Neutrophil (primary cell): Measurements from ENCODE around the gene ARL5C.

Source experiments
- H3K27ac ChIP-seq: fragments of 200-600 bp; sonication (generic); 2 replicates; pipeline ENCODE4 v1.5.1; 2016; ENCODE audit warnings: mild to moderate bottlenecking, moderate library complexity
- H3K27me3 ChIP-seq: fragments of 200-600 bp; sonication (generic); 2 replicates; pipeline ENCODE4 v1.6.0; 2016; ENCODE audit warnings: mild to moderate bottlenecking
- H3K36me3 ChIP-seq: fragments of 200-600 bp; sonication (generic); 2 replicates; pipeline ENCODE4 v1.5.1; 2017
- H3K4me1 ChIP-seq, 2 experiments: fragments of 200-600 bp in 1 of 2; sonication (generic) in 1 of 2; 1 replicate in 1 of 2; 2 replicates in 1 of 2; pipeline versions ENCODE4 v1.5.1 to v1.6.1; 2013 to 2016; ENCODE audit warnings: low read depth in 1 of 2, low read length in 1 of 2, mild to moderate bottlenecking in 1 of 2, moderate library complexity in 1 of 2; ENCODE audit not compliant: control insufficient read depth in 1 of 2, insufficient read depth in 1 of 2
- H3K4me3 ChIP-seq, 2 experiments: fragments of 200-600 bp in 1 of 2; sonication (generic) in 1 of 2; 1 replicate in 1 of 2; 2 replicates in 1 of 2; pipeline ENCODE4 v1.5.1; 2013 to 2016; ENCODE audit warnings: low read depth in 1 of 2, low read length in 1 of 2, mild to moderate bottlenecking in 1 of 2, moderate library complexity in 1 of 2
- H3K9me3 ChIP-seq: fragments of 200-600 bp; sonication (generic); 2 replicates; pipeline ENCODE4 v1.5.1; 2016
- TF ChIP-seq, protein P1 (sequence below): fragments of 200-600 bp; sonication (generic); IDR thresholded peaks from 2 replicates; pipeline ENCODE4 v1.5.1; 2016; ENCODE audit warnings: antibody characterized with exemption

The ARL5C gene

DNA sequence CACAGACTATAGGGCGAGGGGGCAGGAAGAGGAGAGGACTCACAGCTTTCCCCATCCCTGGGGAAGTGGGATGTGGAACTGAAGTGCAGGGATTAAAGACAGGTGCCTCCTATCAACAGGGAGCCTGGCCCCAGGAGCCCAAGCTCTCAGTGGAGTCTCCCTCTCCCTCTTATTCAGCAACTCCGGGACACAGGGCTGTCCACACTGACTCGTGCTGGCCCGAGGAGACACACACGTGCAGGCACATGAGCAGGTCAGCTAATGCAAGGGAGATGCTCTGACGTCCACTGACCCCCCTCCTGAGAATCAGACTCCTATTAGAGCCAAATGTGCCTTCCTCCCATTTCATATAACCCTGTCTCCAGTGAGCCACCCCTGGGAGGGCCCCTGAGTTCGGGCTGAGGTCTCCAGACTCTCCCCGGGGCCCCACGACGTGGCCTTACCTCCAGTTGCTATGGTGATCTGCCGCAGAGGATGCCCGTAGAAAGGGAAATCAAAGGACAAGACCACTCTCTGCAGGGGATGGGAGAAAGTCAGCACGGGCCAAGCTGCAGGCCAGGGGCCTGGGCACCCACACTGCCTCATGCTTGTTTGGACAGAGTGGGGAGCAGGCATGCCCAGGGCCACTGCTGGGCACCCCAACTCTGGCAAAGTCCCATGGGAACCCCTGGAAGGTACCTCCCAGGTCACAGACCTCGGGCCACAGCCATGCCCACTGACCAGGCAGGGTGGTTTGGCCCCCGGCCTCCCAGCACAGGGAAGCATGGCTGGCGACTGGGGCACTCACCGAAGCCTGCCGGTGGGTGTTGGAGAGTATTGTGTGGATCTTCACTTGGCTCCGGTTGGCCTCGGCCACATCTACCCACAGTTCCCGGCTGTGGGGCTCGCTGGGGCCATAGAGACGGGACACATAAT, 57.2 kb downstream of the ARL5C start:
- no peaks in the 10 kb centered on the region for H3K4me1 ChIP-seq
- no peaks in the 10 kb centered on the region for H3K9me3 ChIP-seq
- peaks cover 31% of the 10 kb centered on the region for H3K27me3 ChIP-seq
- H3K4me3 ChIP-seq: no peak overlapping the region
- TF ChIP-seq, protein P1, sequence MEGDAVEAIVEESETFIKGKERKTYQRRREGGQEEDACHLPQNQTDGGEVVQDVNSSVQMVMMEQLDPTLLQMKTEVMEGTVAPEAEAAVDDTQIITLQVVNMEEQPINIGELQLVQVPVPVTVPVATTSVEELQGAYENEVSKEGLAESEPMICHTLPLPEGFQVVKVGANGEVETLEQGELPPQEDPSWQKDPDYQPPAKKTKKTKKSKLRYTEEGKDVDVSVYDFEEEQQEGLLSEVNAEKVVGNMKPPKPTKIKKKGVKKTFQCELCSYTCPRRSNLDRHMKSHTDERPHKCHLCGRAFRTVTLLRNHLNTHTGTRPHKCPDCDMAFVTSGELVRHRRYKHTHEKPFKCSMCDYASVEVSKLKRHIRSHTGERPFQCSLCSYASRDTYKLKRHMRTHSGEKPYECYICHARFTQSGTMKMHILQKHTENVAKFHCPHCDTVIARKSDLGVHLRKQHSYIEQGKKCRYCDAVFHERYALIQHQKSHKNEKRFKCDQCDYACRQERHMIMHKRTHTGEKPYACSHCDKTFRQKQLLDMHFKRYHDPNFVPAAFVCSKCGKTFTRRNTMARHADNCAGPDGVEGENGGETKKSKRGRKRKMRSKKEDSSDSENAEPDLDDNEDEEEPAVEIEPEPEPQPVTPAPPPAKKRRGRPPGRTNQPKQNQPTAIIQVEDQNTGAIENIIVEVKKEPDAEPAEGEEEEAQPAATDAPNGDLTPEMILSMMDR: no peak
- no peaks in the 10 kb centered on the region for H3K36me3 ChIP-seq
- no peak overlapping the region for H3K27ac ChIP-seq

DNA sequence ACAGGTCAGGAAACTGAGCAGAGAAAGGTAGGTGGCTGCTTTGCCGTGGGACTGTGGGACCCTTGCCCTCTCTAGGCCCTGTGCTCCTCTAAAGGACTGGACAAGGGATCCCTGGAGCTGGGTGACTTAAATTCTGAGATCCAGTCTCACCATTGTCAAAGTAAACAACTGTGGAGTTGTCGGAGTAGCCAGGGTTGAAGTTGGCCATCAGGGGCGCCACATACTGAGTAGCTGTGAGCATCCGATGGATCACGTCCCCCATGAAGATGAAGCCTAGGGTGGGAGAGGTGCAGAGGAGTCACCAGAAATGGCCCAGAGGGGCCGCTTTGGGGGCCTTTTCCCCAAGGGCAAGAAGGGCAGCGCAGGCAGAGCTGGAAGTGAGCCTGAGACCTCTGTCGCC, 58.0 kb downstream of the ARL5C start:
- Histone ChIP-seq H3K4me3 (no peak overlapping the region), H3K27ac (no peak overlapping the region), H3K9me3 (no peaks in the 10 kb centered on the region), H3K27me3 (peaks cover 31% of the 10 kb centered on the region), H3K4me1 (no peaks in the 10 kb centered on the region), H3K36me3 (no peaks in the 10 kb centered on the region)
- TF ChIP-seq, protein P1: no peak

DNA sequence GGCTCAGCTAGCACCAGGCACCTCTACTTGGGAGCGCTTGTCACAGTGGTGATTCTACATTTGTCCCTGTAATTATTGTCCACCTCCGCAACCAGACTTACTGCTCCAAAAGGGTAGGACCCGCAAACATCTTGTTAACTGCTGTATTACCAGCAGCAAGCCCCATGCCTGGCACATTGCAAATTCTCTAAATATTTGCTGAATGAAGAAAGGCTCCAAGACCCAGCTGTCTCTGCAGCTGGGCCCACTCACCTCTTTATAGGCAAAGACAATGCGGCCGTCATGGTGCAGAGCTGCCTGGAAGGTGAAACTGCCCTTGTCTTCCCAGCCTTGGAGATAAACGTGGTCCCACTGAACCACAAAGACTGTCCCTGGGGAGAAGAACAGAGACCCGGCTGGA, 58.8 kb downstream of the ARL5C start:
- TF ChIP-seq, protein P1: no peak
- H3K4me1 ChIP-seq: no peaks in the 10 kb centered on the region
- no peaks in the 10 kb centered on the region for H3K36me3 ChIP-seq
- H3K27ac ChIP-seq: no peak overlapping the region
- peaks cover 31% of the 10 kb centered on the region for H3K27me3 ChIP-seq
- no peaks in the 10 kb centered on the region for H3K9me3 ChIP-seq
- H3K4me3 ChIP-seq: no peak overlapping the region
